PFSK-1 (cell line): Measurements from ENCODE around the gene MEDAG.

Source experiments
- FOXP2 ChIP-seq: optimal IDR thresholded peaks from 2 replicates; pipeline ENCODE3; 2011; ENCODE audit warnings: borderline replicate concordance, control low read depth, inconsistent platforms; ENCODE audit not compliant: insufficient read depth; ENCODE audit errors: extremely low read length, extremely low read depth
- POLR2AphosphoS5 ChIP-seq: IDR thresholded peaks from 2 replicates; pipeline ENCODE4 v1.6.1; 2012; ENCODE audit warnings: low read depth, mild to moderate bottlenecking, control low read depth, low read length, moderate library complexity
- REST ChIP-seq, 2 experiments: IDR thresholded peaks; 2 replicates each; pipeline versions ENCODE4 v1.6.1 to v1.8.0; 2011 to 2012; ENCODE audit warnings: low read depth in 2 of 2, low read length in 2 of 2, control low read depth in 1 of 2, inconsistent platforms in 1 of 2, mild to moderate bottlenecking in 1 of 2, moderate library complexity in 1 of 2; ENCODE audit not compliant: insufficient read depth in 1 of 2
- SIN3A ChIP-seq: IDR thresholded peaks from 2 replicates; pipeline ENCODE4 v1.6.1; 2012; ENCODE audit warnings: mild to moderate bottlenecking, low read length, moderate library complexity, borderline replicate concordance; ENCODE audit not compliant: insufficient read depth
- TAF1 ChIP-seq: IDR thresholded peaks from 2 replicates; pipeline ENCODE4 v1.6.1; 2012; ENCODE audit warnings: low read length, control low read depth, borderline replicate concordance; ENCODE audit not compliant: insufficient read depth

The MEDAG gene

GRCh38 chr13:30974350-30974749 lies 68.3 kb downstream of the MEDAG start:
- no peak for TF ChIP-seq FOXP2
- no peak for TF ChIP-seq TAF1
- TF ChIP-seq POLR2AphosphoS5, result no peak
- no peak for TF ChIP-seq SIN3A
- TF ChIP-seq REST (IDR thresholded peaks at IDR 0.05; ENCODE audit: insufficient read depth in 1 of 2, low read depth in 2 of 2, low read length in 2 of 2), result no peak
